Measurements from ENCODE around the gene PPFIA2.

DNA sequence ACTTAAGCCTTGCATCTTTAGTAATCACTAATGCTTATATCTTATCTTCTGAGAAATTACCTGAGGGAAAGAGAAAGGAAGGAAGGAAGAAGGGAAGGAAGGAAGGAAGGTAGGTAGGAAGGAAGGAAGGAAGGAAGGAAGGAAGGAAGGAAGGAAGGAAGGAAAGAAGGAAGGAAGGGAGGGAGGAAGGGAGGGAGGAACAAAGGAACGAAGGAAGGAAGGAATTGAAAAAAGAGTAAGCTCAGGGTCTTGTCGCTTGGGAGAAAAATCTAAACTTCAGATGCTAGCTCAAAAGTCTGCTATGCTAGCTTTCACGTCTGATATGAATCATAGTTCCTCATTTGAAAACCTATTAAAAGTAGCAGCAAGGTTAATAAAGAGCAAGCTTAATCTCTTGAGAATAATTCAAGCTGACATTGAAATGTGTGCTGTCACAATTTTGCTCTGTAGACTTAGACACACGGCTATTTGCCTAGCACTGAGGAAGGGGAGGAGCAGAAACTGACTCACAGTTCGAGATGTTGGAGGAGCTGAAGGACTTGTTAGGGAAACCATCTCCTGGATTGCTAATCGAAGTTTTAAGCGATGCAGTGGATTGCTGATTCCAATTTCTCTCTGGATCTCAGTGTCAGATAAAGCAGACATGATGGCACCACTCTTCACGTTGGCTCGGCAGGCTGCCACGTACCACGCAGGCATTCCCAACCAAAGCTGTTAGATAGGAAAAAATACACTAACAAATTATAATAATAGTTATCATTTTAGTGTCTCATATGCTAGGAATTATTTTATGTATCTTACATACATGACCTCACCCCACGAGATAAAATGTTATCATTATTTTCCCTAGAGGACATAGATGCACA is 464.6 kb downstream of the PPFIA2 start:
- TF ChIP-seq, protein P1, sequence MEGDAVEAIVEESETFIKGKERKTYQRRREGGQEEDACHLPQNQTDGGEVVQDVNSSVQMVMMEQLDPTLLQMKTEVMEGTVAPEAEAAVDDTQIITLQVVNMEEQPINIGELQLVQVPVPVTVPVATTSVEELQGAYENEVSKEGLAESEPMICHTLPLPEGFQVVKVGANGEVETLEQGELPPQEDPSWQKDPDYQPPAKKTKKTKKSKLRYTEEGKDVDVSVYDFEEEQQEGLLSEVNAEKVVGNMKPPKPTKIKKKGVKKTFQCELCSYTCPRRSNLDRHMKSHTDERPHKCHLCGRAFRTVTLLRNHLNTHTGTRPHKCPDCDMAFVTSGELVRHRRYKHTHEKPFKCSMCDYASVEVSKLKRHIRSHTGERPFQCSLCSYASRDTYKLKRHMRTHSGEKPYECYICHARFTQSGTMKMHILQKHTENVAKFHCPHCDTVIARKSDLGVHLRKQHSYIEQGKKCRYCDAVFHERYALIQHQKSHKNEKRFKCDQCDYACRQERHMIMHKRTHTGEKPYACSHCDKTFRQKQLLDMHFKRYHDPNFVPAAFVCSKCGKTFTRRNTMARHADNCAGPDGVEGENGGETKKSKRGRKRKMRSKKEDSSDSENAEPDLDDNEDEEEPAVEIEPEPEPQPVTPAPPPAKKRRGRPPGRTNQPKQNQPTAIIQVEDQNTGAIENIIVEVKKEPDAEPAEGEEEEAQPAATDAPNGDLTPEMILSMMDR (conservative IDR thresholded peaks at IDR 0.05) = no peak
- TF ChIP-seq ZFX (IDR thresholded peaks at IDR 0.05) = no peak
